OCI-LY3 (cell line): Measurements from ENCODE around the gene SMAD3.
A peak's percentile ranks its signal among the peaks of the same experiment; 100 is the strongest.

Experiments used
- H2AFZ ChIP-seq: fragments of 200-600, 300-600 bp; shearing (Covaris generic); 2 replicates; pipeline ENCODE4 v1.6.0; 2014; ENCODE audit warnings: antibody characterized with exemption, low read depth, low read length
- H3K27ac ChIP-seq: fragments of 200-600, 300-600 bp; sonication (generic); 2 replicates; pipeline ENCODE4 v1.5.1; 2014; ENCODE audit warnings: mild to moderate bottlenecking, low read length, moderate library complexity, mixed read lengths
- H3K27me3 ChIP-seq: fragments of 200-600, 300-600 bp; sonication (generic); 2 replicates; pipeline ENCODE4 v1.6.1; 2014; ENCODE audit warnings: low read depth, low read length, mixed read lengths
- H3K36me3 ChIP-seq: fragments of 200-600, 300-600 bp; sonication (generic); replicated peaks from 2 replicates; pipeline ENCODE3; 2014; ENCODE audit warnings: low read depth, low read length, mixed read lengths
- H3K4me1 ChIP-seq: fragments of 300-600, 200-600 bp; sonication (generic); 2 replicates; pipeline ENCODE4 v1.6.1; 2014; ENCODE audit warnings: low read length, mixed read lengths
- H3K4me2 ChIP-seq: fragments of 200-600, 300-600 bp; sonication (generic); 2 replicates; pipeline ENCODE4 v1.6.1; 2014; ENCODE audit warnings: low read length, mixed read lengths
- H3K4me3 ChIP-seq: fragments of 300-600, 200-600 bp; sonication (generic); 2 replicates; pipeline ENCODE4 v1.5.1; 2014; ENCODE audit warnings: antibody characterized with exemption, mild to moderate bottlenecking, low read length, moderate library complexity
- H3K79me2 ChIP-seq: fragments of 300-600, 200-600 bp; shearing (Covaris generic); 2 replicates; pipeline ENCODE4 v1.6.1; 2014; ENCODE audit warnings: mild to moderate bottlenecking, low read length, mixed read lengths
- H3K9ac ChIP-seq: fragments of 300-600, 200-600 bp; shearing (Covaris generic); 2 replicates; pipeline ENCODE4 v1.6.0; 2014; ENCODE audit warnings: mild to moderate bottlenecking, low read length, moderate library complexity
- H3K9me3 ChIP-seq: fragments of 200-600, 300-600 bp; shearing (Covaris generic); 2 replicates; pipeline ENCODE4 v1.6.1; 2014; ENCODE audit warnings: low read length, mixed read lengths; ENCODE audit not compliant: insufficient read depth
- H4K20me1 ChIP-seq: fragments of 200-600, 300-600 bp; sonication (generic); 2 replicates; pipeline ENCODE4 v1.6.1; 2016; ENCODE audit warnings: low read length, mixed read lengths; ENCODE audit not compliant: insufficient read depth
- EZH2phosphoT487 ChIP-seq: fragments of 200-600 bp; shearing (Covaris generic); IDR thresholded peaks from 2 replicates; pipeline ENCODE4 v1.6.1; 2018; ENCODE audit warnings: antibody characterized with exemption, mixed run types, low read depth
- TF ChIP-seq, protein P1 (sequence below): fragments of 200-600, 300-600 bp; sonication (generic); IDR thresholded peaks from 2 replicates; pipeline ENCODE4 v1.5.1; 2014; ENCODE audit warnings: antibody characterized with exemption, low read length, low read depth

Gene SMAD3

GRCh38 chr15:67066041-67066958 is 898 bp downstream of the SMAD3 start:
- Histone ChIP-seq H2AFZ (peak overlapping the region; percentile 49; the same call in 1 of the 2 replicates), H3K79me2 (peaks cover 34% of the 10 kb centered on the region)

GRCh38 chr15:67066959-67067853 is 1.8 kb downstream of the SMAD3 start:
- Histone ChIP-seq H3K36me3 (peaks cover 7% of the 10 kb centered on the region), H3K9me3 (no peaks in the 10 kb centered on the region), H3K4me3 (peak overlapping the region; percentile 97), H4K20me1 (peaks cover 36% of the 10 kb centered on the region), H2AFZ (no peak overlapping the region), H3K4me1 (peaks cover 22% of the 10 kb centered on the region), H3K4me2 (peak overlapping the region; percentile 100), H3K9ac (peak overlapping the region; percentile 96), H3K79me2 (peaks cover 34% of the 10 kb centered on the region), H3K27me3 (peaks cover 30% of the 10 kb centered on the region), H3K27ac (no peak overlapping the region)
- TF ChIP-seq, protein P1, sequence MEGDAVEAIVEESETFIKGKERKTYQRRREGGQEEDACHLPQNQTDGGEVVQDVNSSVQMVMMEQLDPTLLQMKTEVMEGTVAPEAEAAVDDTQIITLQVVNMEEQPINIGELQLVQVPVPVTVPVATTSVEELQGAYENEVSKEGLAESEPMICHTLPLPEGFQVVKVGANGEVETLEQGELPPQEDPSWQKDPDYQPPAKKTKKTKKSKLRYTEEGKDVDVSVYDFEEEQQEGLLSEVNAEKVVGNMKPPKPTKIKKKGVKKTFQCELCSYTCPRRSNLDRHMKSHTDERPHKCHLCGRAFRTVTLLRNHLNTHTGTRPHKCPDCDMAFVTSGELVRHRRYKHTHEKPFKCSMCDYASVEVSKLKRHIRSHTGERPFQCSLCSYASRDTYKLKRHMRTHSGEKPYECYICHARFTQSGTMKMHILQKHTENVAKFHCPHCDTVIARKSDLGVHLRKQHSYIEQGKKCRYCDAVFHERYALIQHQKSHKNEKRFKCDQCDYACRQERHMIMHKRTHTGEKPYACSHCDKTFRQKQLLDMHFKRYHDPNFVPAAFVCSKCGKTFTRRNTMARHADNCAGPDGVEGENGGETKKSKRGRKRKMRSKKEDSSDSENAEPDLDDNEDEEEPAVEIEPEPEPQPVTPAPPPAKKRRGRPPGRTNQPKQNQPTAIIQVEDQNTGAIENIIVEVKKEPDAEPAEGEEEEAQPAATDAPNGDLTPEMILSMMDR = no peak
- no peak for TF ChIP-seq EZH2phosphoT487

More at GRCh38 chr15:67066041-67066958, 898 bp downstream of the SMAD3 start:
- peaks cover 7% of the 10 kb centered on the region for H3K36me3 ChIP-seq
- no peaks in the 10 kb centered on the region for H3K9me3 ChIP-seq
- peak overlapping the region; percentile 96 for H3K9ac ChIP-seq
- peaks cover 36% of the 10 kb centered on the region for H4K20me1 ChIP-seq
- TF ChIP-seq EZH2phosphoT487 = no peak
- TF ChIP-seq, protein P1 = no peak
- peaks cover 26% of the 10 kb centered on the region for H3K4me1 ChIP-seq
- H3K4me2 ChIP-seq = peak overlapping the region; percentile 100
- H3K27ac ChIP-seq = peak overlapping the region; percentile 35
- H3K27me3 ChIP-seq = peaks cover 35% of the 10 kb centered on the region
- peak overlapping the region; percentile 97 for H3K4me3 ChIP-seq

DNA sequence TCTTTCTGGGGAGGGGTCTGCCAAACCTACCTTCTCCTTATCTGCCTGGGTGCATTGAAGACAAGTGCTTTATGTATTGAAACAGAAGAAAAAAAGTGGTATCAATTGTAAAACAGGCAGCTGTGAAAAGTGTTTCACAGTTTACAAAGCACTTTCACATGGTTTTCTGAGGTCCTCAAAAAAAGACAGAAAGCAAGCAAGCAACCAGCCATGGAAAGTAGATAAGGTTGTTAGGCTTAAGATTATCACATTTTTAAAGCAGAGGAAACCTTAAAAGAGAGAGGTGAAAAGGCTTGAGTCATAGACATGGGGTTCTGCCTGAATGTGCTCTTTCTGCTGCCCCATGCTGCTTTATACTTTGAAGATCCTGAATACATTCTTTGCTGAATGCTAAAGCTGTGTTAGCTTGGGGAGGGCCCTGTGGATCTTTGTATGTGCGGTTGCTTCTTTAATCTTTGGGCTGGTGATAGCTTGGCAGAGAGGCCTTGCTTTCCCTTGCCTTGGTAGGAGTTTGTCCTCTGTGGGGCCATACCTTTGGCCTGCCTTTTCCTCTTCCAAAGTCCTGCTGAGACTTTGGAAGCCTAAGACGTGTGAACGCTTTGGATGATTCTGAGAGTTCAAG is 2.6 kb downstream of the SMAD3 start:
- Histone ChIP-seq H3K9ac (no peak overlapping the region), H3K4me2 (peak overlapping the region; percentile 100), H3K9me3 (no peaks in the 10 kb centered on the region), H3K79me2 (peaks cover 38% of the 10 kb centered on the region), H3K36me3 (peaks cover 7% of the 10 kb centered on the region), H3K4me3 (peak overlapping the region; percentile 97; the same call in 1 of the 2 replicates), H3K4me1 (peaks cover 18% of the 10 kb centered on the region), H3K27ac (no peak overlapping the region), H4K20me1 (peaks cover 36% of the 10 kb centered on the region), H3K27me3 (peaks cover 22% of the 10 kb centered on the region), H2AFZ (no peak overlapping the region)
- no peak for TF ChIP-seq EZH2phosphoT487
- TF ChIP-seq, protein P1 = no peak
